Renal cortex interstitium (tissue), 11 donors: ENCODE measurements around the gene FNDC5. TPM values are rescaled to one million over a fixed set of nuclear protein-coding genes. Genes with fewer than 3 reads are reported as not detected.
A peak's percentile ranks its signal among the peaks of the same experiment; 100 is the strongest.

Experiments
- DNase-seq, 11 donors: peaks; one replicate each; pipeline ENCODE4 v3.0.0-alpha.2; 2013; ENCODE audit warnings: low read depth in 9 of 11, low spot score in 4 of 11; ENCODE audit errors: extremely low read depth in 1 of 11
- polyA plus RNA-seq, 3 donors: library from polyadenylated mRNA; unstranded; fragments of 120-200 nt; gene quantifications; one replicate each; pipeline ENCODE4 v1.2.1, GENCODE V29; 2013; ENCODE audit not compliant: insufficient read length in 3 of 3

FNDC5 gene
- polyA plus RNA-seq, 3 donors: 46.5 to 56.8 (median 56.2) TPM

GRCh38 chr1:32888677-32889420, 18.1 kb upstream of the FNDC5 start:
- DNase-seq: no peak

DNA sequence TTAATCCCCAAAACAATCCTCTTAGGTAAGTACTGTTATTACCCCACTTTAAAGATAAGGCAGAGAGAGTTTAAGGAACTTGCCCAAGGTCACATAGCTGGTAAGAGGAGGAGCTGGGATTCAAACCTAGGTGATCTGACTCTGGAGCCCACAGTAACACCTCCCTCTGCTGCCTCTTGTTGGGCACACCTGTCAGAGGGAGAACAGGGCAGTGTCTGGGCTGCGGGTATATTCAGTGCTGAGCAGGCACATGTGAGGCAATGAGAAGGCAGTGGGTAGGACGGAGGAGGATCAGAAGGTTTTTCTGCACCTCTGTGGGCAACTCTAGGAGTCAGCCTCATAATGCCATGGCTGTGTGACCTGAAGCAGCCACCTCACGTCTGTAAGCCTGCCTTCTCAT, 17.4 kb upstream of the FNDC5 start:
- no peak for DNase-seq

- DNase-seq: no peak
These were observed 16.9 kb upstream of the FNDC5 start for GRCh38 chr1:32887623-32888022.

DNA sequence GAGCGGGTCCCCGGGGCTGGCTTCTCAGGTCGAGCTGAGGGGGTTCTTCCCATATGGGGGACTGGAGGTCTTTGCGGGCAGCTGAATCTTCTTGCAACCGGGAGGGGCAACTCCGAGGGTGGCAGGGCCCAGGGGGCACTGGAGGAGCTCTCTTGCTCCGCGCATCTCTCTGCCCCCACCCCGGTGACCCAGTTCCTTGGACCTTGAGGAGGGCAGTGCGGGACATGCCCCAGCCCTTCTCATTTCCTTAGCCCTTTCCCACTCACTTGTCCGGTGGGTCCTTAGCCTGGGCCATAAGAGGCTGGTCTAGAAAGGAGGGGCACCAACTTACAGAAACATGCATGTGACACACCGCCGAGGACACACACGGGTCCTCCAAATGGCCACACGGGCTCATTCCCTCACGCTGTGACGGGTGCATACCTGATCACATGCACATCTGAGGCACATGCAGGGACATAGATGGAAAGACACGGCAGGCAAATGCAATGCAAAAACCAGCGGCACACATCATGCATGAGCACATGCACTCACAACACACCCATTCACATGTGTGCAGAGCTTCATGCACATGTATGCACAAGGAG, 16.2 kb upstream of the FNDC5 start:
- no peak for DNase-seq

DNA sequence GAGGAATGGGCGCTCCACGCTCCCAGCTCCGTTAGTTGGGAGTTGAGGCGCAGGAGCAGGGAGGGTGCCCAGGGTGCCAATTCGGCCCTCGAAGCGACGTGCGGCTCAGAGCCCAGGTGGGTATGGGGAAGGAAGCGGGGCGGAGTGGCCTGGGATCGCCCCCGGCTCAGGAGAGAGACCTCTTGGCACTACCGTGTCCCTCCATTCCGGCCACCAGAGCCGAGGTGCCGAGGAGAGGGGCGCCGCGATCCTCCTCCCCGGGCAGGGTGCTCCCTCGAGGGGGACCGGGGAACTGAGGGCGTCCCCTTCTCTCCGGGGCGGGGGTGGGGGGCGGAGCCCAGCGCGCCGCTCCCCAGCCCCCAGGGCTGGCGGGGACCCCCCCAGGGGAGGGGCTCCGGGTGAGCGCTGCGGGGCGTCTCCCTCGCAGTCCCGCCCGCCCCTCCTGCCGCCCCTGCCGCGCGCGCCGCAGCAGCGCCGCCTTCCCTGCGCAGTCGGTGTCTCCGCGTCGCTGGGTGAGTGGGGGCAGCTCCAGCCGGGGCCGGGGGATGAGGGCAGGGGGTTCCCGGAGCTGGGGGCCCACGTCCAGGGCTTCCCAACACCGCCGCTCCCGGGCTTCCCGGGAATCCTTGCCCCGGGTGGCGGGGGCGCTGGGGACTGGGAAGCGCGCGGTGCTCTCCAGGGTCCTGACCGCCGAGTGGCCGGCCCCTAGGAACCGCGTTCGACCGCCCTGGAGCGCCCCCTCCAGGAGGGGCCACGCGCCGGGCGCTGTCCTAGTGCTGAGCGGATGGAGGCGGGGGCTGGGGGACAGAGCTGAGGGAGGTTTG, 15.5 kb upstream of the FNDC5 start, which contains the start of gene HPCA:
HPCA (plus strand) TSS at position 488 of the 824 bp plus-strand sequence. CDS start 2,408 bp downstream, outside the sequence.
- DNase-seq: peak in 7 of 11 donors; percentile 60 to 80 (median 74)

DNA sequence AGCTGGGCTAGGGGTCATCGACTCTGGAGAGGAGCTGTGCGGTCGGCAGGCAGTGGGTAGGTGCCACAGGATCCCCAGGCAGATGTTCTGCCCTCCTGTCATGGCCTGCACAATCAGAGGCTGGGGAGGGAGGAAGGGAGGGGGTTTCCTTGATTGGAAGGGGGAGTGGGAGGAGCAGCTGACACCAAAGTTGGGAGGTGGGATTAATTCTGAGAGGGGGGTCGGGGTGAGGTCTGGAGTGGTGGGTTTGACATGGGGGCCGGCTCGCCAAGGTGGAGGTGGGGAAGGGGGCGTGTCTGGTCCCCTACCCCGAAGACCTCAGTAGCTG, 14.9 kb upstream of the FNDC5 start:
- DNase-seq: no peak

- no peak for DNase-seq
These were observed 14.0 kb upstream of the FNDC5 start for GRCh38 chr1:32884726-32885125.

- DNase-seq: no peak
These were observed 13.3 kb upstream of the FNDC5 start for GRCh38 chr1:32884032-32884372.

DNA sequence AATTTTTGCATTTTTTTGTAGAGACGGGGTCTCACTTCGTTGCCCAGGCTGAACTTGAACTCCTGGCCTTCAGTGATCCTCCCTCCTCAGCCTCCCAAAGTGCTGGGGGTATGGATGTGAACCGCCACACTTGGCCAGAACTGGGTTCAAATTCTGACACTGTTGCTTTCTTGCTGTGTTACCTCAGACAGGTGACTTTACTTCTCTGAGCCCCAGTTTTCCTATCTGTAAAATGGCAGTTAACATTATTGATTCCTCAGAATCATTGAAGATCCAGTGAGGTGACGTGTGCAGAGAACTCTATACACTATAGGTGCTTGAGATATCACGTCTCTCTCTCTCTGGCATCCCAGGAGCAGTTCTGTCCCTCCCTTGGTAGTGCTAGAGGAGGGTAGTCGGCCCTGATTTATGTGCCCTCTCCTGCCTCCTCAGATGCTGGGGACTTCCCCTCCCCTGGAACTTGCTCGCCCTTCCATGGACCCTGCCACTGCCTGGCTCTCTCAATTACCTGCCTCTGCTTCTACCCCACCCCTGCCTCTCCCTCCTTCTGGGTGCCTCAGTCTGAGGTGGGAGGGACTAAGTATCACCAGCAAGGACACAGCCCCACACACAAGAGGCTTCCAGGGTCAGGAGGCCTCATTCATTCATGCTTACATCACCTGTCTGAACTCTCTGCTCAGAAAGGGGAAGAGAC, 12.8 kb upstream of the FNDC5 start:
- no peak for DNase-seq

DNA sequence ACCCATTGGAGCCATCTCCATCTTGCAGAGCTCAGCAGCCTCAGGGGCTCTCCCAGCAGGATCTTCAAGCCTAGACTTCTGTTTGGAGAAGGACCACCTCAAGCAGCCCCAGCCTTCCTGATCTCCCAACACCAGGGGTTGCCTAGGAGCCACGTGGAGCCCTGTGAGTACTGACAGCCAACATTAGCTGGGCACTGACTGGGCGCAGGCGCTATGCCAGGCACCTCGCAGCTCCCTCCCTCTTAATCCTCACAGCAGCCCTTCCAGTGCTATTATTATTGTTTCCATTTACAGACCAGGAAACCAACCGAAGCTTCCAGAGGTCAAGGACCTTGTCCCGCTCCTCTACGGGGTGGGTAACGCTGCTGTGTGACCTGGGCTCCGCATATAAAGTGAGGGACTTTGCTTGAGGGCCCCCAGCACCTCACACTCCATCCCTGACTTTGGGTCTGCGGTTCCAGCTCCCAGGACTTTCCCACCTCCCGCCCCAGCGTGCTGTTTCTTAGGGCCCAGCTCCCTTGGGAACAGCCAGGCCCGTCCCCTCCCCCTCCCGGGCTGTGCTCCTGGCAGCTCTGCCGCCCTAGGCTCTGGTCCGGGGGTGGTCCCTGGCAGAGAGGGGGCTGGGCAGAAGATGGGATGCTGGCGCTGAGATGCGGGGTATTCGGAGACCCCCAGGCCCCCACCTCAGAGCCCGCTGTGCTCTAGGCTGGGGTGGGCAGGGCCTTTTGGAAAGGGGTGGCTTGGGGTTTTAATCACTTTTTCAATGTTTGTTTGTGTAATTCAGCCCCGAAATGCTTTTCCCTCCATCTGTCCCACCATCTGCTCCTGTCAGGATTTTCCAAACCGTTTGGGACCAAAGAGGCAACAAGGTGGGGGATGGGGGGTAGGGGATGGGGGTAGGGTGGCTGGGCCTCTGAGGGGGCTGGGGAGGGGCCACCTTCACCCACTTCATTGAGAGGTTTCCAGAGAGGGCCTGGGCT, 11.4 kb upstream of the FNDC5 start:
- DNase-seq: no peak

DNA sequence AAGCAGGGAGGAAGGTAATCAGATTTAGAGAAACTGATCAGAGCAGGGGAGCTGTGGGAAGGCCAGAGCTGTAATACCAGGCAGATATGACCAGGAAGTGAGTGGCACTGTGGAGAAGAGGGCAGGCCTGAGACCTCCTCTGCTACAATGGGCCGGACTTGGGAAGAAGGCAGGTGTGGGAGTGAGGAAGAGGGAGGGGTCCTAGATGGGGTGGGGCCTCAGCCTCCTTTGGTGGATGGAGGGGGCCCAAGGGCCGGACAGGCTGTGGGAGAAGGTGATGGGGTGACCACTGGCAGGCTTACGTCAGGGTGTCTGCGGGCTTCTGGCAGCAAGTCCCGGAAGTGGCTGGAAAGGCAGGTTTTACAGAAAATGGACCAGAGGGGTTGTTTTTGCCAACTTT, 10.6 kb upstream of the FNDC5 start:
- DNase-seq: no peak

DNA sequence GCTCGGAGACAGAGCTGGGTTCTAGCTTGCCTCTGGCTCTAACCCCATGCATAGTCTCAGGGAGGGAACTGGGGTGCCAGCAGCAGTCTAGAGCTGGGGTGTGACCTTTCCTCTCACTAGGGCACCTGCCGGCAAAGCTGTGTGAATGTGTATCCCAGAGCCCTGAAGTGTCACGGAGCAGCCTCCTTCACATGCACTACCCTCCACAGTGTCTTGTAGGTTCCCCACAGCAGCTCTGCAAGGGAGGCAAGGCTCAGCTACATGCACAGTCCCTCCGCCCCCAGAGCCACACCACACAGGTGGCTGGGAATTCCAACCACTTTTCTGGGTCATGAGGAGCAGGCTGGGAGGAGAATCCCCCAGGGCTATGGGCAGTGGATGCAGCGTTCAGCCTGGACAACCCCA, 7.9 kb upstream of the FNDC5 start:
- no peak for DNase-seq

GRCh38 chr1:32878183-32878582, 7.5 kb upstream of the FNDC5 start:
- no peak for DNase-seq

DNA sequence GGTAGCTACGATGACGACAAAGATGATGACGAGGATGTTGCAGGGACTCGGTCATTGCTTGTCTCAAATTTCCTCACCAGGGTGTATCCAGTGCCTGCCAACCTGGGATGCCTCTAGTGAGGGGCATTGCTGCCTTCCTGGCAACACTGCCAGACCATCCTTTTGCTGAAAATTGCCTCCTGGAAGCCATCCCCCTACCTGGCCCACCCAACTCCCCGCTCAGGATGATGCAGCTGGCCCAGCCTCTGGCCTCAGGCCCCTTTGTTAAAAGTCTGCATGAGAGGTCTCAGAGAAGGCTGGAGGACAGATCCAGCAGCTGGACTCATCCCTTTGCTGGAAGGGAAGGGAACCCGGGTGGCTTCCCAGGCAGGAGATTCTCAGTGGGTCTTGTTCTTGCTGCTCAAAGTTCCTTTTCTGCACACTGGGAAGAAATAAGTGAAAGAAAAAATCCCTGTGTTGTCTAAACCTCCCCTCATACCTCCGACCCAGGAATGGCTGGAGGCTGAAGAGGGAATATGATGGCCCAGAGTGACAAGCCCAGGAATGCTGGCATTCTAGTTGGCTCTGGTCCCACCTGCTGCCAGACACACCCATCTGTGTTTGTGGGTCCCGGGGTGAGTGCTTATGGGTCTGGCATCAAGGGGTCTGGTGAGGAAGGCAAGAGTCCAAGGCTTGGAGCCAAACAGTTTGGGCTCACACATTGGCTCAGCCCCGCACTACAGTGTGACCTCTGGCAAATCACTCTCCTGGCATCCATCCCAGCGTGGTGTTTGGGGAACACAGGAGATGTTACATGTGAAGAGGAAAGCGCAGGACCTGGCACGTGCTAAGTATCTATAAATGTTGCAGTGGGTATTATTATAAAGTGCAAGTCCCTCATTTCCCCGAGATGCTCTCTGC, 6.7 kb upstream of the FNDC5 start:
- no peak for DNase-seq

GRCh38 chr1:32876341-32877210, 5.9 kb upstream of the FNDC5 start:
- no peak for DNase-seq

GRCh38 chr1:32874860-32875752, 4.4 kb upstream of the FNDC5 start:
- no peak for DNase-seq
